ENCODE measurements around the gene PEA15. TPM values are rescaled to one million over a fixed set of nuclear protein-coding genes. Genes with fewer than 3 reads are reported as not detected.

The PEA15 gene
- total RNA-seq, 4 donors from 2014 or later = 89.7 to 144 (median 124) TPM

DNA sequence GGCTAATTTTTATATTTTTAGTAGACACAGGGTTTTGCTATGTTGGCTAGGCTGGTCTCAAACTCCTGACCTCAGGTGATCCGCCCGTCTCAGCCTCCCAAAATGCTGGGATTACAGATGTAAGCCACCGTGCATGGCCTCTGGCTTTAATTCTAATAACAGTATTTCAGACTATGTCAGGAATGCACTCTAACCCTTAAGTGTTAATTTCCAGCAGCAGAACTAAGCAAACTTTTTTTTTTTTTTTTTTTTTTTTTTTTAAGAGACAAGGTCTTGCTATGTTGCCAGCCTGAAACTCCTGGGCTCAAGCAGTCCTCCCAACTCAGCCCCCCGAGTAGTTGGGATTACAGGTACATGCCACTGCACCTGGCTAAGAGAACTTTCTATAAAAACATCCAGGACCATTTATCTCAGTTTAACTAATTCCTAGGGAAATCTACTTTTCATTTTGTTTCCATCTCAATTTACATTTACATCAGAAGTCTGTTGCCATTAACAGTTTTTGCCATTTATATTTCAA, 50.7 kb downstream of the PEA15 start:
- TF ChIP-seq, protein P1, sequence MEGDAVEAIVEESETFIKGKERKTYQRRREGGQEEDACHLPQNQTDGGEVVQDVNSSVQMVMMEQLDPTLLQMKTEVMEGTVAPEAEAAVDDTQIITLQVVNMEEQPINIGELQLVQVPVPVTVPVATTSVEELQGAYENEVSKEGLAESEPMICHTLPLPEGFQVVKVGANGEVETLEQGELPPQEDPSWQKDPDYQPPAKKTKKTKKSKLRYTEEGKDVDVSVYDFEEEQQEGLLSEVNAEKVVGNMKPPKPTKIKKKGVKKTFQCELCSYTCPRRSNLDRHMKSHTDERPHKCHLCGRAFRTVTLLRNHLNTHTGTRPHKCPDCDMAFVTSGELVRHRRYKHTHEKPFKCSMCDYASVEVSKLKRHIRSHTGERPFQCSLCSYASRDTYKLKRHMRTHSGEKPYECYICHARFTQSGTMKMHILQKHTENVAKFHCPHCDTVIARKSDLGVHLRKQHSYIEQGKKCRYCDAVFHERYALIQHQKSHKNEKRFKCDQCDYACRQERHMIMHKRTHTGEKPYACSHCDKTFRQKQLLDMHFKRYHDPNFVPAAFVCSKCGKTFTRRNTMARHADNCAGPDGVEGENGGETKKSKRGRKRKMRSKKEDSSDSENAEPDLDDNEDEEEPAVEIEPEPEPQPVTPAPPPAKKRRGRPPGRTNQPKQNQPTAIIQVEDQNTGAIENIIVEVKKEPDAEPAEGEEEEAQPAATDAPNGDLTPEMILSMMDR (IDR thresholded peaks at IDR 0.05; ENCODE audit: low read depth) = no peak

DNA sequence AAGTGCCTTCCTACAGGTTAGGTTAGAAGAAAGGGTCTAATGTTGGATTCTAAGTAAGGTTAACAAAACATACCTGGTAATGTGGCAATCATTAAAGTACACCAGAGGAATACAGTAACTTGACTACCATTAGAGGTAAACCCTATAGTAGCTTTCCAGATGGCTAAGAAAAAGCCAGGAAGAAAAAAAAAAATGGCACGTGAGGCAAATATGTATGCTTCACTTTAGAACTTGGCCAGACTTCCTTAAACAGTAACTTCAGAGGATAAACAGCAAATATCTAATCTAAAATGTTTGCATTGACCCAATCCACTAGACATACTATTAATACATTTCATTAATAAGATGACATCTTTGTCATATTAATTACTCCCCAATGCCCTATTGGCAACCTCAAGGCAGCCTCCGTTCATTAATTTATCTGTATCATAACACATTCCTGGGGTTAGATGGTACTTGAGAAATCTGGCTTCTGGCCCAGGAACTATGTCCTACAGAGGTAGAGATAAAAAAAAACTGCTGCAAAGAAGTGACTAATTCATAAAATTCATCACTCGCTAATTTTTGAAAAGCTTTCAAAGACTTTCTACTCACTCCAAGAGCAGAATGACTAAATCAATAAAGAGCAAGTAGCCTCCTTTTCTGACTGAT, 51.3 kb downstream of the PEA15 start:
- TF ChIP-seq, protein P1 (IDR thresholded peaks at IDR 0.05; ENCODE audit: low read depth) = no peak

DNA sequence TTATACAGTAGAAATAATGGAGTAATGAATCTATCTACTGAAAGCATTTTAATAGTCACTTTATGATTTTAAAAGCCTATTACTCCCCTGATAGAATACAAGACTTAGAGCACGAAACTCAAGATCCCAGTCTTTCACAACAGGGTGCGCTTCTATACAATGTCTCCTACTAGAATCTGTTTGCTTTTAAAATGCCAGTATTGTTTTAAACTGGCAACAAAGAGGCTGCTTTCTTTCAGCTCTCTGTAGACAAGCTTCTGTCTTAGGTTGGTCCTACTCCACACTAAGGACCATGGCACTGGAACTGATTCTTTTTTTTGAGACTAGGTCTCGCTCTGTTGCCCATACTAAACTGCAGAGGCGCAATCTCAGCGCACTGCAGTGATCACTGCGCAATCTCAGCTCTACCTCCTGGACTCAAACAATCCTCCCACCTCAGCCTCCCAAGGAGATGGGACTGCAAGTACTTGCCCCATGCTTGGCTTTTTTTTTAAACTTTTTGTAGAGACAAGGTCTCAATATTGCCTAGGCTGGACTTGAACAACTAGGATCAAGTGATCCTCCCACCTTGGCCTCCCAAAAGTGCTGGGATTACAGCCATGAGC, 52.3 kb downstream of the PEA15 start:
- TF ChIP-seq, protein P1 (IDR thresholded peaks at IDR 0.05; ENCODE audit: low read depth) = no peak

DNA sequence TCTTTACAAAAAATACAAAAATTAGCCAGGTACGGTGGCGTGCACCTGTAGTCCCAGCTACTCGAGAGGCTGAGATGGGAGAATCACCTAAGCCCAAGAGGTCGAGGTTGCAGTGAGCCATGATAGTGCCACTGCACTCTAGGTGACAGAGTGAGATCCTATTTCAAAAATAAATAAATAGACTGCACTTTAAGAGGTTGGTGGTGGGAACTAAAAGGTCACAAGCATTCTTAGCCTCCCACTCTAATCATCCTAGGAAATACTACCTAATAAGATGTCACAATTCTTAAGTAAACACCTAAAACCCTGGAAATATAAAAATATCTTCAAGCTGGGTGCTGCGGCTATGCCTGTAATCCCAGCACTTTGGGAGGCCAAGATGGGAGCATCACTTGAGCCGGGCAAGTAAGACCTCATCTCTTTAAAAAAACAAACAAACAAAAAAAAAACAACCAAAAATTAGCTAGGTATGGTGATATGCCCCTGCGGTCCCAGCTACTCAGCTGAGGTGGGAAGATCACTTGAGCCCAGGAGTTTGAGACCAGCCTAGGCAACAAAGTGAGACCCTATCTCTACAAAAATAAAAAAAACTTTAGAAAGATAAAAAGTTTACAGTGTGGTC, 53.1 kb downstream of the PEA15 start:
- TF ChIP-seq, protein P1 (IDR thresholded peaks at IDR 0.05; ENCODE audit: low read depth) = no peak

DNA sequence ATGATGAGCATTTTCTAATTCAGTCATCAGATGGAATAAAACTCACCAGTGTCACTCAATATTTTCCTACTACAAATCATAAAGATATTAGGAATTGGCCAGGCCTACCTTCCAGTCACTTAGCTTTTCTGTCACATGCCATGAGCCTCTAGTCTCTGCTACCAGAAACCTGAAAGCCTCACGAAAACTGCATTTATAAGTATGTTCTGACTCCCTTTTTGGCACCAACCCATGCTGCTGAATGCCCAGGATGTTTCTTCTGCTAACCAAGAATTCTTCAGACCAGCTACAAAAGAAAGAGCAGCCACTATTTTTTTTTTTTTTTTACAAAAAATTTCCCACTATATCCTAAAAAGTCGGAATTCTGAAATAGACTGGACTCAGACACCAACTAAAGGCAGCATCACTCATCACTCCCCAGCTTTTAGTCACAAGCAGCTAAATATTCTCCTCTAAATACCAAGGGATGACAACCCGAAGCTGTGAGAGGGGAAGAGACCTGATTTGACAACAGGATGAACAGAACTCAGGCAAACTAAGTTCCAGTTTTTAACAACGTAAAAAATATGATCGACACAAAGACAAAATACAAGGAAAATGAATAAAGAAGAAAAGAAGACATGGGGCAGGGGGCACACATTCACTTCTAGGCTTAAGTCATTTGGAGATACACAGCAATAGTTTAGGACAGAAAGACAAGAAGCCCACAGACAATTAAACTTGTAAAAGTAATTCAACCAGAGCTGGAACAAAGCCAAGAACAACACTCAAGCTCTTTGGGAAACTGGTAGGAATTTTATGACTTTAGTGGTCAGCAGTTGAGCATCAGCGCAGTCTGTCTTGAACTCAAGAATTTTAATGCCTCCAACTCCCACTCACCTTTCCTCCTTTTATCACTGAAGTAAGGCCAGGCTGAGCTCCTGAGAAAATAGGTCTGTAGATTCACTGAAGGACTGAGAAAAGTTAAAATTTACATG, 55.5 kb downstream of the PEA15 start:
- TF ChIP-seq, protein P1 (IDR thresholded peaks at IDR 0.05; ENCODE audit: low read depth) = no peak

DNA sequence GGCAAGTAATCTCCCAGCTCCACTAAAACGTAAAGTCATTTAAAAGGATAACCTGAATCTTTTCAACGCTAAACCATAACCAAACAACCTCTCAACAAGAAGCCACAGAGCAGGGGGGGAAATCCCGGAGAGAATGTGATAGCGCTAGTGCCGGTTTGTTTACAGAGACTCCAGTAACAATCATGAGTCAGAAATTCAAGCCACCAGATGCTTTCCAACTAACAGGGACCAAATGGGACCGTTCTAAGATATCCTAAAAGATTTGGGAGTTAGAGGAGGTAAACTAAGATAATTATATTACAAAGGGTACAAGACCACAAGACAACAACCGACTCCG, 56.3 kb downstream of the PEA15 start:
- TF ChIP-seq, protein P1 (IDR thresholded peaks at IDR 0.05; ENCODE audit: low read depth) = no peak

All from subcutaneous adipose tissue (tissue), 4 donors.